Karpas-422 (cell line): ENCODE results near the gene ULK1. TPM values are rescaled to one million over a fixed set of nuclear protein-coding genes. Genes with fewer than 3 reads are reported as not detected.

Source experiments
- DNase-seq: peaks from one replicate; pipeline ENCODE4 v3.0.0-alpha.2; 2015
- H2AFZ ChIP-seq: fragments of 200-600 bp; sonication (generic); 2 replicates; pipeline ENCODE4 v1.6.1; 2014; ENCODE audit warnings: antibody characterized with exemption, low read length, mixed read lengths
- H3K27ac ChIP-seq: fragments of 200-600 bp; sonication (generic); 2 replicates; pipeline ENCODE4 v1.5.1; 2014; ENCODE audit warnings: mild to moderate bottlenecking, low read length, moderate library complexity
- H3K27me3 ChIP-seq: fragments of 200-600 bp; sonication (generic); 2 replicates; pipeline ENCODE4 v1.6.1; 2014; ENCODE audit warnings: low read length, mixed read lengths
- H3K36me3 ChIP-seq: fragments of 200-600 bp; sonication (generic); 2 replicates; pipeline ENCODE4 v1.6.1; 2014; ENCODE audit warnings: low read length, mixed read lengths; ENCODE audit not compliant: insufficient read depth
- H3K4me1 ChIP-seq: fragments of 200-600 bp; sonication (generic); 2 replicates; pipeline ENCODE4 v1.6.1; 2014; ENCODE audit warnings: mild to moderate bottlenecking, low read length, mixed read lengths
- H3K4me2 ChIP-seq: fragments of 200-600 bp; sonication (generic); 2 replicates; pipeline ENCODE4 v1.6.1; 2014; ENCODE audit warnings: low read length, low read depth, mild to moderate bottlenecking; ENCODE audit not compliant: poor library complexity, severe bottlenecking
- H3K4me3 ChIP-seq: fragments of 200-600 bp; sonication (generic); 2 replicates; pipeline ENCODE4 v1.5.1; 2014; ENCODE audit warnings: mild to moderate bottlenecking, antibody characterized with exemption, low read length, mixed read lengths
- H3K79me2 ChIP-seq: fragments of 200-600 bp; sonication (generic); 2 replicates; pipeline ENCODE4 v1.6.1; 2014; ENCODE audit warnings: mild to moderate bottlenecking, low read length, mixed read lengths
- H3K9ac ChIP-seq: fragments of 200-600 bp; sonication (generic); 2 replicates; pipeline ENCODE4 v1.6.0; 2014; ENCODE audit warnings: low read length
- H3K9me2 ChIP-seq: fragments of 200-600 bp; sonication (generic), shearing (Covaris generic); replicated peaks from 2 replicates; pipeline ENCODE4 v1.6.0; 2014; ENCODE audit warnings: mild to moderate bottlenecking, low read length, moderate library complexity; ENCODE audit not compliant: insufficient read depth
- H3K9me3 ChIP-seq: fragments of 300-700, 200-600 bp; sonication (generic); 2 replicates; pipeline ENCODE4 v1.6.1; 2014; ENCODE audit warnings: low read length, mixed read lengths
- H4K20me1 ChIP-seq: fragments of 200-600 bp; sonication (generic); 2 replicates; pipeline ENCODE4 v1.6.1; 2014; ENCODE audit warnings: mild to moderate bottlenecking, antibody characterized with exemption, low read length, low read depth; ENCODE audit not compliant: insufficient read depth
- total RNA-seq: library from RNA; depleted of rRNA; stranded (reverse); fragments of >200 nt; shearing (Covaris generic); gene quantifications from 2 replicates; pipeline ENCODE4 v1.2.3, GENCODE V29; 2014; ENCODE audit warnings: low replicate concordance

Gene ULK1
- total RNA-seq, 1 experiment from 2014 or later: 6.9 TPM

- no peaks in the 10 kb centered on the region for H3K9me3 ChIP-seq
- H2AFZ ChIP-seq: no peak overlapping the region
- no peaks in the 10 kb centered on the region for H3K79me2 ChIP-seq
- no peak overlapping the region for H3K4me2 ChIP-seq
- no peaks in the 10 kb centered on the region for H3K9me2 ChIP-seq
- no peak for DNase-seq
- no peaks in the 10 kb centered on the region for H3K36me3 ChIP-seq
- H3K4me1 ChIP-seq: peaks cover 9% of the 10 kb centered on the region
- H3K27ac ChIP-seq: no peak overlapping the region
- no peak overlapping the region for H3K9ac ChIP-seq
- no peak overlapping the region for H3K4me3 ChIP-seq
- H4K20me1 ChIP-seq: peaks cover 19% of the 10 kb centered on the region; the same call in 1 of the 2 replicates
- H3K27me3 ChIP-seq: no peaks in the 10 kb centered on the region
Measured at GRCh38 chr12:131897875-131898274, 3.5 kb downstream of the ULK1 start.

- no peak overlapping the region for H3K9ac ChIP-seq
- H3K79me2 ChIP-seq: no peaks in the 10 kb centered on the region
- H3K27ac ChIP-seq: no peak overlapping the region
- no peak overlapping the region for H2AFZ ChIP-seq
- H3K4me2 ChIP-seq: no peak overlapping the region
- peaks cover 31% of the 10 kb centered on the region; the same call in 1 of the 2 replicates for H4K20me1 ChIP-seq
- H3K4me1 ChIP-seq: peaks cover 7% of the 10 kb centered on the region
- no peak overlapping the region for H3K4me3 ChIP-seq
- H3K9me3 ChIP-seq: no peaks in the 10 kb centered on the region
- H3K9me2 ChIP-seq: no peaks in the 10 kb centered on the region
- no peaks in the 10 kb centered on the region for H3K36me3 ChIP-seq
- DNase-seq: no peak
- no peaks in the 10 kb centered on the region for H3K27me3 ChIP-seq
Measured at GRCh38 chr12:131900397-131900796, 6.0 kb downstream of the ULK1 start.

GRCh38 chr12:131901431-131902331, 7.3 kb downstream of the ULK1 start:
- Histone ChIP-seq H3K27ac (no peak overlapping the region), H3K27me3 (no peaks in the 10 kb centered on the region), H3K4me2 (no peak overlapping the region), H3K9ac (no peak overlapping the region), H4K20me1 (peaks cover 24% of the 10 kb centered on the region; the same call in 1 of the 2 replicates), H3K36me3 (no peaks in the 10 kb centered on the region), H2AFZ (no peak overlapping the region), H3K9me2 (no peaks in the 10 kb centered on the region), H3K4me3 (no peak overlapping the region), H3K4me1 (no peaks in the 10 kb centered on the region), H3K79me2 (no peaks in the 10 kb centered on the region), H3K9me3 (no peaks in the 10 kb centered on the region)
- DNase-seq: no peak

- H3K36me3 ChIP-seq: no peaks in the 10 kb centered on the region
- H3K9me2 ChIP-seq: no peaks in the 10 kb centered on the region
- H3K4me2 ChIP-seq: no peak overlapping the region
- H3K27ac ChIP-seq: no peak overlapping the region
- H3K79me2 ChIP-seq: no peaks in the 10 kb centered on the region
- no peaks in the 10 kb centered on the region for H3K27me3 ChIP-seq
- H2AFZ ChIP-seq: no peak overlapping the region
- no peak overlapping the region for H3K9ac ChIP-seq
- no peaks in the 10 kb centered on the region for H3K4me1 ChIP-seq
- no peaks in the 10 kb centered on the region for H3K9me3 ChIP-seq
- H4K20me1 ChIP-seq: peaks cover 20% of the 10 kb centered on the region; the same call in 1 of the 2 replicates
- H3K4me3 ChIP-seq: no peak overlapping the region
- DNase-seq: no peak
Measured at GRCh38 chr12:131902332-131903241, 8.2 kb downstream of the ULK1 start.

GRCh38 chr12:131903270-131904255, 9.1 kb downstream of the ULK1 start:
- Histone ChIP-seq H3K4me1 (no peaks in the 10 kb centered on the region), H3K9ac (no peak overlapping the region), H3K27me3 (no peaks in the 10 kb centered on the region), H2AFZ (no peak overlapping the region), H3K79me2 (no peaks in the 10 kb centered on the region), H3K27ac (no peak overlapping the region), H3K36me3 (no peaks in the 10 kb centered on the region), H3K9me2 (no peaks in the 10 kb centered on the region), H3K4me3 (no peak overlapping the region), H3K9me3 (no peaks in the 10 kb centered on the region), H4K20me1 (peaks cover 20% of the 10 kb centered on the region; the same call in 1 of the 2 replicates), H3K4me2 (no peak overlapping the region)
- DNase-seq: no peak

GRCh38 chr12:131904346-131904745, 9.9 kb downstream of the ULK1 start:
- no peak for DNase-seq
- H3K79me2 ChIP-seq: no peaks in the 10 kb centered on the region
- no peaks in the 10 kb centered on the region for H3K27me3 ChIP-seq
- H3K9me2 ChIP-seq: no peaks in the 10 kb centered on the region
- H3K27ac ChIP-seq: no peak overlapping the region
- H3K36me3 ChIP-seq: no peaks in the 10 kb centered on the region
- no peaks in the 10 kb centered on the region for H3K4me1 ChIP-seq
- H4K20me1 ChIP-seq: peaks cover 20% of the 10 kb centered on the region; the same call in 1 of the 2 replicates
- H3K4me2 ChIP-seq: no peak overlapping the region
- no peak overlapping the region for H3K9ac ChIP-seq
- H2AFZ ChIP-seq: no peak overlapping the region
- H3K9me3 ChIP-seq: no peaks in the 10 kb centered on the region
- no peak overlapping the region for H3K4me3 ChIP-seq

GRCh38 chr12:131905081-131905629, 10.7 kb downstream of the ULK1 start:
- no peak overlapping the region for H3K27ac ChIP-seq
- no peak overlapping the region for H2AFZ ChIP-seq
- no peaks in the 10 kb centered on the region for H3K36me3 ChIP-seq
- peaks cover 20% of the 10 kb centered on the region; the same call in 1 of the 2 replicates for H4K20me1 ChIP-seq
- H3K9me3 ChIP-seq: no peaks in the 10 kb centered on the region
- H3K4me2 ChIP-seq: no peak overlapping the region
- no peak overlapping the region for H3K4me3 ChIP-seq
- no peaks in the 10 kb centered on the region for H3K79me2 ChIP-seq
- no peaks in the 10 kb centered on the region for H3K4me1 ChIP-seq
- DNase-seq: no peak
- no peaks in the 10 kb centered on the region for H3K9me2 ChIP-seq
- no peaks in the 10 kb centered on the region for H3K27me3 ChIP-seq
- no peak overlapping the region for H3K9ac ChIP-seq
